ENCODE results near the gene SERPINI1. TPM values are rescaled to one million over a fixed set of nuclear protein-coding genes. Genes with fewer than 3 reads are reported as not detected.

The SERPINI1 gene
- total and polyA plus RNA-seq, 9 of the 15 experiments (the other 6 are each of a cell fraction or from before 2014, with no cell fraction given) = 1.6 to 9.9 (median 3.5) TPM

DNA sequence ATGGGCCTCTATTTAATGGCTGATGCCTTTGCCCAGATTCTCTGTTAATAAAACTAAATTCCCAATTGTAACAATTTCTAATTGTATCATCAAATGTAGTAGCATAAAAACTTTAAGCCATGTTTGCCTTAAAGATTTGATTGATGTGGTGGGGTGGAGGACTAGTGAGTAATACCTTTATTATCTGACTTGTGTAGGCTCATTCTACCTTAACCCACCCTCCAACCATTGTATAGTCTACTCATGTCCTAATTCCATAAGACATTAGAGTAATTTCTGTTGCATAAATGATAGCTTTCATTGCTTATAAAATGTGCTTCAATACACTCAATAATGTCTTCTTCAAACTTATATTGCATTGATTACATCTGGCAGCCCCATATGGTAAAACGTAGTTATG lies 25.8 kb downstream of the SERPINI1 start (continued):
- no peak for TF ChIP-seq REST (IDR thresholded peaks at IDR 0.05; ENCODE audit: borderline replicate concordance)
- no peak for TF ChIP-seq REST (CRISPR knock-in tag; IDR thresholded peaks at IDR 0.05; ENCODE audit: low read depth)
- TF ChIP-seq TBP (optimal IDR thresholded peaks at IDR 0.05; ENCODE audit: low read depth, low read length) = no peak
- TF ChIP-seq HSF4 (CRISPR knock-in tag; IDR thresholded peaks at IDR 0.05; ENCODE audit: borderline replicate concordance) = no peak
- TF ChIP-seq HNRNPUL1 (IDR thresholded peaks at IDR 0.05; ENCODE audit: low read length) = no peak
- no peak for TF ChIP-seq SMAD2 (IDR thresholded peaks at IDR 0.05; ENCODE audit: low read depth, low read length)
- TF ChIP-seq MTA3 (IDR thresholded peaks at IDR 0.05; ENCODE audit: borderline replicate concordance) = no peak
- no peak for TF ChIP-seq NFYB (IDR thresholded peaks at IDR 0.05; ENCODE audit: extremely low read depth, insufficient read length)
- TF ChIP-seq, protein P1, sequence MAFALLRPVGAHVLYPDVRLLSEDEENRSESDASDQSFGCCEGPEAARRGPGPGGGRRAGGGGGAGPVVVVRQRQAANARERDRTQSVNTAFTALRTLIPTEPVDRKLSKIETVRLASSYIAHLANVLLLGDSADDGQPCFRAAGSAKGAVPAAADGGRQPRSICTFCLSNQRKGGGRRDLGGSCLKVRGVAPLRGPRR (CRISPR knock-in tag; IDR thresholded peaks at IDR 0.05) = no peak
- no peak for TF ChIP-seq ZNF398 (CRISPR knock-in tag; IDR thresholded peaks at IDR 0.05)

Data from K562 (cell line).